Calu3 (cell line): ENCODE data around the gene REEP6. TPM values are rescaled to one million over a fixed set of nuclear protein-coding genes. Genes with fewer than 3 reads are reported as not detected.

Experiments used
- BruUV-seq: library from RNA; stranded (reverse); fragments of 400-500 nt; replicated peaks from 2 replicates; lab custom pipeline; 2021; lab: Mats Ljungman, UMichigan
- CTCF ChIA-PET: fragments of 300-600 bp; sonication (Branson Sonifier 250); formaldehyde crosslinking; loops from one replicate; lab custom pipeline; 2022; ENCODE audit warnings: antibody characterized with exemption; lab: Charles Lee
- DNase-seq: peaks from one replicate; pipeline ENCODE4 v3.0.0; 2022
- H3K27ac Mint-ChIP-seq: one replicate; pipeline ENCODE4 v1.8.0; 2022; ENCODE audit warnings: mixed read lengths; ENCODE audit not compliant: unreplicated experiment
- H3K27me3 Mint-ChIP-seq: one replicate; pipeline ENCODE4 v1.8.0; 2022; ENCODE audit warnings: mixed read lengths; ENCODE audit not compliant: unreplicated experiment
- H3K36me3 Mint-ChIP-seq: one replicate; pipeline ENCODE4 v1.8.0; 2022; ENCODE audit warnings: mild to moderate bottlenecking, moderate library complexity, mixed read lengths; ENCODE audit not compliant: insufficient read depth, unreplicated experiment
- H3K4me1 Mint-ChIP-seq: one replicate; pipeline ENCODE4 v1.8.0; 2022; ENCODE audit warnings: mild to moderate bottlenecking, low read depth, mixed read lengths; ENCODE audit not compliant: unreplicated experiment
- H3K4me3 Mint-ChIP-seq: one replicate; pipeline ENCODE4 v1.8.0; 2022; ENCODE audit warnings: mild to moderate bottlenecking, low read depth, moderate library complexity, mixed read lengths; ENCODE audit not compliant: unreplicated experiment
- H3K9me3 Mint-ChIP-seq: one replicate; pipeline ENCODE4 v1.8.0; 2022; ENCODE audit warnings: low read depth, mixed read lengths; ENCODE audit not compliant: unreplicated experiment
- intact Hi-C: fragments of 100-400 bp; cut with micrococcal nuclease; formaldehyde crosslinking; loops from one replicate; pipeline ENCODE4 v1.10.0; 2022; ENCODE audit not compliant: unreplicated experiment
- total RNA-seq: library from RNA; stranded (reverse); gene quantifications from 2 replicates; pipeline ENCODE4 v1.2.3, GENCODE V29; 2022
- TF ChIP-seq, protein P1 (sequence below): fragments of 200-600 bp; IDR thresholded peaks from one replicate; pipeline ENCODE4 v1.8.0; 2022; ENCODE audit warnings: antibody characterized with exemption; ENCODE audit not compliant: unreplicated experiment

The REEP6 gene
- total RNA-seq, 1 experiment from 2014 or later = 13.9 TPM

DNA sequence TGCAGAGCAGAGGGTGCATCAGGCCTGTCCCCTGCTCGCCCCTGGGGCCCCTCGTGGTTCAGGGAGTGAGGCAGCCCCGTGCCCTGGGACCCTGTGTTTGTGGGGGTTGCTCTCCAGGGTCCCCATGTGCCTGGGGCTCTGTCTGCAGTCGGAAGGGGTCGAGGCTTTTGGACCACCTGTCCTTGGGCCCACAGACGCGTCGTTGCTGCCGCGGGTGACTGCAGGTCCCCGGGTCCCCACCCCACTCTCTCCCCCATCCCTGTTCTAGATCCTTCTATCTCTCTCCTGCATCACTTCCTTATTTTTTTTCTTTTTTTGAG lies 2.7 kb upstream of the REEP6 start:
- H3K4me1 Mint-ChIP-seq = peaks cover 14% of the 10 kb centered on the region
- peaks cover 21% of the 10 kb centered on the region for H3K36me3 Mint-ChIP-seq
- H3K9me3 Mint-ChIP-seq = no peaks in the 10 kb centered on the region
- intact Hi-C loops = no loop called here
- no TSS peak for BruUV-seq
- H3K27ac Mint-ChIP-seq = no peak overlapping the region
- H3K27me3 Mint-ChIP-seq = no peaks in the 10 kb centered on the region
- TF ChIP-seq, protein P1, sequence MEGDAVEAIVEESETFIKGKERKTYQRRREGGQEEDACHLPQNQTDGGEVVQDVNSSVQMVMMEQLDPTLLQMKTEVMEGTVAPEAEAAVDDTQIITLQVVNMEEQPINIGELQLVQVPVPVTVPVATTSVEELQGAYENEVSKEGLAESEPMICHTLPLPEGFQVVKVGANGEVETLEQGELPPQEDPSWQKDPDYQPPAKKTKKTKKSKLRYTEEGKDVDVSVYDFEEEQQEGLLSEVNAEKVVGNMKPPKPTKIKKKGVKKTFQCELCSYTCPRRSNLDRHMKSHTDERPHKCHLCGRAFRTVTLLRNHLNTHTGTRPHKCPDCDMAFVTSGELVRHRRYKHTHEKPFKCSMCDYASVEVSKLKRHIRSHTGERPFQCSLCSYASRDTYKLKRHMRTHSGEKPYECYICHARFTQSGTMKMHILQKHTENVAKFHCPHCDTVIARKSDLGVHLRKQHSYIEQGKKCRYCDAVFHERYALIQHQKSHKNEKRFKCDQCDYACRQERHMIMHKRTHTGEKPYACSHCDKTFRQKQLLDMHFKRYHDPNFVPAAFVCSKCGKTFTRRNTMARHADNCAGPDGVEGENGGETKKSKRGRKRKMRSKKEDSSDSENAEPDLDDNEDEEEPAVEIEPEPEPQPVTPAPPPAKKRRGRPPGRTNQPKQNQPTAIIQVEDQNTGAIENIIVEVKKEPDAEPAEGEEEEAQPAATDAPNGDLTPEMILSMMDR = no peak
- H3K4me3 Mint-ChIP-seq = no peak overlapping the region
- no peak for DNase-seq
- CTCF ChIA-PET = no interaction called here

DNA sequence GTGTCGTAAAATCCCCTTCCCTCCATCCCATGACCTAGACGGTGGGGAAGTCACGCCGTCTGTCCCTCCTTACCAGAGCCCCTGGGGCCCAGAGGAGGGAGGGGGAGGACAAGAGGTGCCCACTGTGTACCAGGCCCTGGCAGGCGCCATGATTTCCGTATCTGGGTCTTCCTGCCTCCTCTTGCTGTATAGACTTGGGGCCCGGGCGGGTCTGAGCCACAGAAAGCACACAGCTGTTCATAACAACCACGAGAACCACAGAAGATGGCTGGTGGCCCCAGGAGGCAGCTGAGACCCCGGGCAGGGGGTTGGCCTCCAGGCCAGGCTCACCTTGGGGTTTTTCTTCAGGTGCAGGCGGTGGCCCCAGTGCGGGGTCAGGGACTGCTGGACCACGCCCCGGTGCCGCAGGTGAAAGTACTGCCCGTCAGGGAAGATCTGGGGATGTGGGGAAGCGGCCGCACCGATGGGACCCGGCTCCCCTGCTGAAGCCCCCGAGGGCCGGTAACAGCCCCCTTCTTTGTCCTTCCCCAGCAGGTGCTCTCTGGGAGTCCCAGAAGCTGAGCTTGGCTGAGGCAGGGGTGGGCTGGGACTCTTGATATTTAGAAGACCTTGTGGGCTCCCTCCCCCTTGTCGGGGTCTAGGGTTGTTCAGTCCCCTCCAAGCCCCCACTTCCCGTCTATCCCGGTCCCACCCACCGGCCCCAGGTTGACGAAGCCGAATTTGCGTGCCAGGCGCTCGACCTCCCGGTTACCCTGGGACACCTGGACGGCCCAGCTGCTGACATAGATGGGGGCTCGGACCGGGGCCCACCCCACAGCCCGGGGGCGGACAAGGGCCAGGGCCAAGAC lies 1.3 kb upstream of the REEP6 start:
- intact Hi-C loops = no loop called here
- Mint-ChIP-seq H3K27ac (no peak overlapping the region), H3K36me3 (peaks cover 21% of the 10 kb centered on the region), H3K4me3 (peak overlapping the region; percentile 76), H3K9me3 (no peaks in the 10 kb centered on the region), H3K4me1 (peaks cover 14% of the 10 kb centered on the region), H3K27me3 (no peaks in the 10 kb centered on the region)
- DNase-seq = no peak
- CTCF ChIA-PET = no interaction called here
- BruUV-seq = no TSS peak
- TF ChIP-seq, protein P1 = no peak

DNA sequence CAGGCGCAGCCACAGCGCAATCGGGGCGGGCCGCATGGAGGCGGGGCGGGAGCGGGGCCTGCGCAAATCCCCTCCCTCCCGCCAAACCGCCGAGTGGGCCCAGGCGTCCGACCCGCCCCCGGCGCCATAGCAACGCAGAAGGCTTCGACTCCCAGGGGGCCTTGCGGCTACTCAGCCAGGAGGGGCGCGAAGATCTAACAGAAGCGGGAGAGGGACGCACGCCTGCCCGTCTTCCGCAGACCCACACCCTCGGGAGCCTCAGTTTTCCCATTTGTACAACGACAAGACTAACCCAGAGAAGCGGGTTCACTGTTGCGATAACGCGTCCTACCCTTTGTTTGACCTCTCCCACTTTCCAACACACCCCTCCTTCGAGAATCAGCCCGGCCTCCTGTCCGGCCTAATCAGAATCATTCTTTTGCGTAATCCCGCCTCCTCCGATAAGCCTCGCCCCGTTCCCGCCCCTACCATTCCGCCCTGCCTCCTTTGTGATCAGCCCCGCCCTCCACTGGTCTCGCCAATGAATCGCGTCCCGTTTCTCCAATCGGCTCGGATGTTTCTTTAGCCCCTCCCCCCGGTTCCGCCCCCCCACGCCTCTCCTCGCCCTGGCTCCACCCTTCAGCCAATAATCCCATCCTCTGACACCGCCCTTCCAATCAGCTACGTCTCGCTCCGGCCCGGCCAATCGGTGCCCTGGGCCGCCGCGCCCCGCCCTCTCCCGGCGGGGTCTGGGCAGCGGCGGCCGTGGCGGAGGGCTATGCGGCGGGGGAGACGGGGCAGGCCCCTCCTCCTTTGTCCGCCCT lies 469 bp upstream of the REEP6 start, which contains the start of gene PCSK4:
PCSK4 (minus strand) TSS at position 40 of the 803 bp plus-strand sequence; CDS start at position 36, 4 bp downstream.
- Mint-ChIP-seq H3K27ac (peak within 1 kb of the TSS; percentile 62), H3K27me3 (no peaks in the 10 kb centered on the region), H3K4me3 (peak within 1 kb of the TSS; percentile 76), H3K36me3 (peaks cover 21% of the 10 kb centered on the region), H3K4me1 (peaks cover 14% of the 10 kb centered on the region), H3K9me3 (no peaks in the 10 kb centered on the region)
- TF ChIP-seq, protein P1 = no peak
- peak; percentile 94 for DNase-seq
- intact Hi-C loops = no loop called here
- CTCF ChIA-PET = interaction anchor here (0.6 to 0.9 kb wide), 3 partner anchors 16 to 175 kb away, joined by 4 to 5 read pairs (median 4); no protein-coding TSS in a partner anchor
- BruUV-seq = no TSS peak

DNA sequence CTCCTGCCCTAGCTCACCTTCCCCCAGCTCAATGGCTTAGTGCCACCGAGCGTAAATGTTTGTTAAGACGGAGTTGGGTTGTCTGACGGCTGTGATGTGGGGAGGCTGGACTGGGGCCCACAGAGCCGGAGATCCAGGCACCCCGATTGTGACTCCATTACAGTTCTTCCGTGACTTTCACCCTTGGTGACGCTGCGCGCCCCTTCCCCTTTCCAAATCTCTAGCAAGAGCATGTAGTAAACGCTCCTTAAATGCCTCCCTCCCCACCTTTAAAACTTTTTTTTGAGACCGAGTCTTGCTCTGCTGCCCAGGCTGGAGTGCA lies 829 bp downstream of the REEP6 start:
- Mint-ChIP-seq H3K36me3 (peaks cover 21% of the 10 kb centered on the region), H3K4me1 (peaks cover 21% of the 10 kb centered on the region), H3K9me3 (no peaks in the 10 kb centered on the region), H3K27ac (no peak overlapping the region), H3K27me3 (peaks cover 9% of the 10 kb centered on the region), H3K4me3 (peak overlapping the region; percentile 76)
- BruUV-seq = TSS peak; percentile 64
- TF ChIP-seq, protein P1 = no peak
- DNase-seq = no peak
- intact Hi-C loops = no loop called here
- CTCF ChIA-PET = no interaction called here
